HEK293T (cell line): ENCODE results near the gene SYS1.

ENCODE experiments used
- CTCF ChIA-PET: fragments of 350-600 bp; formaldehyde crosslinking; extraction: SDS; loops from one replicate; lab custom pipeline; 2021; ENCODE audit warnings: antibody characterized with exemption, inconsistent platforms; lab: Yijun Ruan, JAX
- POLR2A ChIA-PET: fragments of 350-600 bp; formaldehyde crosslinking; extraction: SDS; loops from one replicate; lab custom pipeline; 2020; ENCODE audit warnings: antibody characterized with exemption, inconsistent platforms; lab: Yijun Ruan, JAX
- DNase-seq: peaks from one replicate; pipeline ENCODE4 v3.0.0; 2012; ENCODE audit warnings: mixed read lengths; ENCODE audit errors: extremely low spot score
- ARNT ChIP-seq: fragments of 450-650 bp; IDR thresholded peaks from 2 replicates; pipeline ENCODE4 v1.6.1; 2017; ENCODE audit warnings: mild to moderate bottlenecking
- BHLHE40 ChIP-seq: fragments of 450-650 bp; IDR thresholded peaks from 2 replicates; pipeline ENCODE4 v1.6.1; 2016; ENCODE audit warnings: mild to moderate bottlenecking, moderate library complexity, borderline replicate concordance
- CTBP1 ChIP-seq: fragments of 450-650 bp; IDR thresholded peaks from 2 replicates; pipeline ENCODE4 v1.6.1; 2016; ENCODE audit warnings: borderline replicate concordance
- ELF4 ChIP-seq: fragments of 450-650 bp; IDR thresholded peaks from 2 replicates; pipeline ENCODE4 v1.6.1; 2017; ENCODE audit warnings: antibody characterized with exemption
- FOXA1 ChIP-seq: fragments of 450-650 bp; IDR thresholded peaks from 2 replicates; pipeline ENCODE4 v1.6.1; 2016; ENCODE audit warnings: mild to moderate bottlenecking
- FOXK2 ChIP-seq: fragments of 450-650 bp; IDR thresholded peaks from 2 replicates; pipeline ENCODE4 v1.6.1; 2016; ENCODE audit warnings: mild to moderate bottlenecking
- FOXM1 ChIP-seq: fragments of 450-650 bp; IDR thresholded peaks from 2 replicates; pipeline ENCODE4 v1.6.1; 2017; ENCODE audit warnings: mild to moderate bottlenecking, borderline replicate concordance
- HDGF ChIP-seq: fragments of 450-650 bp; IDR thresholded peaks from 2 replicates; pipeline ENCODE4 v1.6.1; 2017; ENCODE audit warnings: antibody characterized with exemption, borderline replicate concordance
- L3MBTL2 ChIP-seq: fragments of 450-650 bp; conservative IDR thresholded peaks from 2 replicates; pipeline ENCODE4 v1.6.1; 2016; ENCODE audit warnings: mild to moderate bottlenecking
- LEF1 ChIP-seq: fragments of 450-650 bp; IDR thresholded peaks from 2 replicates; pipeline ENCODE4 v1.6.1; 2017; ENCODE audit warnings: mild to moderate bottlenecking, borderline replicate concordance
- NFRKB ChIP-seq: fragments of 450-650 bp; IDR thresholded peaks from 2 replicates; pipeline ENCODE4 v1.6.1; 2016; ENCODE audit warnings: mild to moderate bottlenecking, moderate library complexity
- SP1 ChIP-seq: fragments of 450-650 bp; IDR thresholded peaks from 2 replicates; pipeline ENCODE4 v1.6.1; 2017
- SUZ12 ChIP-seq: fragments of 450-650 bp; IDR thresholded peaks from 2 replicates; pipeline ENCODE4 v1.6.1; 2016; ENCODE audit warnings: mild to moderate bottlenecking
- TARDBP ChIP-seq: fragments of 450-650 bp; IDR thresholded peaks from 2 replicates; pipeline ENCODE4 v1.6.1; 2016
- ZNF384 ChIP-seq: fragments of 450-650 bp; IDR thresholded peaks from 2 replicates; pipeline ENCODE4 v1.6.1; 2016
- TF ChIP-seq, protein P1 (sequence below): fragments of 450-650 bp; IDR thresholded peaks from 2 replicates; pipeline ENCODE4 v1.6.1; 2016

SYS1 gene

DNA sequence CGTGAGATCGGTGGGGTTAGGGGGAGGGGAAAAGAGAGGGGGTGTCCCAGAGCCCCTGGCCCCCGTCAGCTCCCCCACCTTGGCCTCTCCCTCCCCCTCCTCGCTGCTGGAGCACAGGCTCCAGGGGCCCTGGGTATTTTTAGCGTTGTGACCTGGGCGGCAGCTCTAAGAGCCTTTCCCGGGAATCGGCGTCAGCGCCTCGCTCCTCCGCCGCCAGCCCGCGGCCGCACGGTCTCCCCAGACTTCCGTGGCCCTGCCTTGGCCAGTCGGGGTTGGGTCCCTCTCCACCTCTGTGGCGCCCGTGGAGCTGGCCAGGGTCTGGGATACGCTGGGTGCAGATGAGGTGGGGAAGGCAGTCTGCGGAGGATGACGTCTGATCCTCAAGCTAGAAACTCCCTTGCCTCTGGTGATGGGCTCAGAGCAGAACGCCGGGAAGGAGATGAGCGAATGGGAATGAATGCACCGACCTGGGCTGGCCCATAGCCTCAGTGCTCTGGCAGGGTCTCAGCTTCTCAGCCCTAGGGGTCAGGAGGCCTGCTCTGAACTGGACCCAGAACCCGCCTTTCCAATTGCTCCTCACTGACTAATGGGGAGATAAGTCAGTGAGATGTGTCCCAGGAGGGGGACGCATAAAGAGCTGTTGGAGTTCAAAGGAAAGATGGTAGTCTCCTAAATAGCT is 44.2 kb downstream of the SYS1 start:
- ChIA-PET CTCF (interaction anchor here (0.6 to 1.6 kb wide), 3 partner anchors 30 to 113 kb away, joined by 3 to 6 read pairs (median 3); no protein-coding TSS in a partner anchor), POLR2A (interaction anchor here (0.7 to 3.5 kb wide), 12 partner anchors 9 to 474 kb away, joined by 3 to 43 read pairs (median 4); partner anchors contain the start of genes PIGT, SYS1 and ZSWIM1)
- TF ChIP-seq NFRKB (no peak), CTBP1 (no peak), LEF1 (no peak), ARNT (no peak), L3MBTL2 (no peak), SUZ12 (no peak), FOXK2 (no peak), TARDBP (no peak), FOXM1 (no peak), SP1 (no peak)
- DNase-seq = peak; percentile 17

DNA sequence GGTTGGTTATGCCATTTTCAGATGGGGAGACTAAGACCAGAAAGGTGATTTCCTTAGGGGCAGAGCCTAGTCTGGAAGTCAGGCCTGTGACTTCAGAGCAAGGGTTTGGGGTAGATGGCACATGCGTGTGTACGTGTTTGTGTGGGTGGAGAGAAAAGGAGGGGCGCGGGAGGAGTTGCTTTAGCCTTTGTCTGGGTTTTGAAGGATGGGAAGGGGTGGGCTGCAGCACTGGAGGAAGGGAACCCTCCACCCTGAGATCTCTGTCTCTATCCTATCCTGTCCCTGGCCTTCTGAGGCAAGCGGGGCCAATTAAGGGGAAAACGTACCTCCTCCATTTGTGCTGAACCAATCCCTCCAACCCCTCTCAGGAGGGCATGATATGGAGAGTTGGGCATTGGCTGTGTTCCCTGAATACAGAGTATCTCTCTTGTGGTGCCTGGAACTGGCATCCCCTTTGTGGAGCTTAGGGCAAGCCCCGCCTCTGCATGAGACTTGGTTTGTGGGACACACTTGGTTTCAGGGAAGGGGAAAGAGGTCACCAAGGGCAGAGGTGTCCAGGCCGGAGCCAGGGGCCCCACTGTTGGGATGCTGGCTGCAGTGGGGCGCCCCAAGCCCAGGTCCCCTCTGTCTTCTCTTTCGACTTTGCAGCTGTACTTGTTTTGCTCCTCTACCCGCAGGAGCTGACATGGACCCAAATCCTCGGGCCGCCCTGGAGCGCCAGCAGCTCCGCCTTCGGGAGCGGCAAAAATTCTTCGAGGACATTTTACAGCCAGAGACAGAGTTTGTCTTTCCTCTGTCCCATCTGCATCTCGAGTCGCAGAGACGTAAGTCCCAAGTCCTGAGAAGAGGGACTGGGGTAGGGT is 45.1 kb downstream of the SYS1 start, which contains the start of gene DBNDD2:
TSS of gene DBNDD2 (plus strand) at position 507 of the 863 bp plus-strand sequence. CDS start at position 686, 179 bp downstream.
- ChIA-PET CTCF (interaction anchor here (1.2 to 1.6 kb wide), 2 partner anchors 29 to 34 kb away, joined by 3 to 6 read pairs; no protein-coding TSS in a partner anchor), POLR2A (interaction anchor here (0.7 to 3.5 kb wide), 8 partner anchors 8 to 45 kb away, joined by 3 to 43 read pairs (median 4); partner anchors contain the start of genes PIGT and SYS1)
- no peak for DNase-seq
- TF ChIP-seq CTBP1 (no peak), ARNT (no peak), FOXA1 (no peak), HDGF (no peak), FOXK2 (no peak), ZNF384 (no peak), ELF4 (no peak), SP1 (no peak), L3MBTL2 (no peak)

DNA sequence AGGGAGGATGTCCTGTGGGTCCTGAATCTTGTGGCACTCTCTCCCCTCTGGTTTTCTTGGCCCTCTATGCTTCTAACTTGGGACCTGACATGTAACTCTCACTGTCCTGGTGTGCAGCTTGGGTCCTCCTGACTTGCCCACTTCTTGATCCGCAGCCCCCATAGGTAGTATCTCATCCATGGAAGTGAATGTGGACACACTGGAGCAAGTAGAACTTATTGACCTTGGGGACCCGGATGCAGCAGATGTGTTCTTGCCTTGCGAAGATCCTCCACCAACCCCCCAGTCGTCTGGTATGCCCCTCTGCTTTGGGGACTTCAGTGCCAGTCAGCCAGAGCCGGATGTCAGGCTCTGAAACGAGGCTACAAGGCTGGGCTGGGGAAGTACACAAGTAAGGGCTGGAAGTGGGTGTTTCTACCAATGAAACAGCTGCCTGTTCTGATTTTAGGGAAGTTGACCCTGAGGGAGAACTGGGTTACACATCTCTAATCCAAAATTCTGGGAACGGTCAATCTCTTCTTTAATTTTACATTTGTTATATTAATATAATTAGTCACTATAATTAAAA is 45.8 kb downstream of the SYS1 start:
- POLR2A ChIA-PET = interaction anchor here (0.8 to 3.5 kb wide), 2 partner anchors 46 to 83 kb away, joined by 3 to 25 read pairs; partner anchors contain the start of gene SYS1
- TF ChIP-seq L3MBTL2 = no peak
- TF ChIP-seq TARDBP = no peak
- no peak for TF ChIP-seq BHLHE40
- no peak for TF ChIP-seq ELF4
- TF ChIP-seq ZNF384 = no peak
- no peak for TF ChIP-seq CTBP1
- TF ChIP-seq FOXA1 = no peak
- CTCF ChIA-PET = no interaction called here
- DNase-seq = no peak

DNA sequence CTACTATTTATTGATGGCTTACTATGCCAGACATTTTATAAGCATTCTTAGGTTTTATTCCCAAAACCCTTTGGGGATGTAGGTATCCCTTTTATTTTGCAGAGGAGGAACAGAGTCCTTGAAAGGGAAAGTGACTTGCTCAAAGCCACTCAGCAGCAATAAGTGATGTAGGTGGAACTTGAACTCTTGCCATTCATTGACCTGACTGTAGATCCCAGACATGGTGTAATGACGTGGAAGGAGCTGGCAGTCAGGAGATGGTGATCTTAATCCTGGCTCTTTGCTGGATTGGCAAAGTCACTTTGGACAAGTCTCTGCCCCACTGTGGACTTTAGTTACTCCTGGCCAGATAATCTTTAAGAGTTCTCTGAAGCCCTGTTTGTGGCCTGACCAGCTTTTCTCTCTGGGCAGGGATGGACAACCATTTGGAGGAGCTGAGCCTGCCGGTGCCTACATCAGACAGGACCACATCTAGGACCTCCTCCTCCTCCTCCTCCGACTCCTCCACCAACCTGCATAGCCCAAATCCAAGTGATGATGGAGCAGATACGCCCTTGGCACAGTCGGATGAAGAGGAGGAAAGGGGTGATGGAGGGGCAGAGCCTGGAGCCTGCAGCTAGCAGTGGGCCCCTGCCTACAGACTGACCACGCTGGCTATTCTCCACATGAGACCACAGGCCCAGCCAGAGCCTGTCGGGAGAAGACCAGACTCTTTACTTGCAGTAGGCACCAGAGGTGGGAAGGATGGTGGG is 46.7 kb downstream of the SYS1 start:
- DNase-seq = no peak
- ChIA-PET CTCF (no interaction called here), POLR2A (interaction anchor here (0.8 kb wide), 1 partner anchor 82 kb away, joined by 3 read pairs; no protein-coding TSS in a partner anchor)
- TF ChIP-seq BHLHE40 (no peak), LEF1 (no peak), TARDBP (no peak), SUZ12 (no peak), FOXA1 (no peak), ELF4 (no peak)

DNA sequence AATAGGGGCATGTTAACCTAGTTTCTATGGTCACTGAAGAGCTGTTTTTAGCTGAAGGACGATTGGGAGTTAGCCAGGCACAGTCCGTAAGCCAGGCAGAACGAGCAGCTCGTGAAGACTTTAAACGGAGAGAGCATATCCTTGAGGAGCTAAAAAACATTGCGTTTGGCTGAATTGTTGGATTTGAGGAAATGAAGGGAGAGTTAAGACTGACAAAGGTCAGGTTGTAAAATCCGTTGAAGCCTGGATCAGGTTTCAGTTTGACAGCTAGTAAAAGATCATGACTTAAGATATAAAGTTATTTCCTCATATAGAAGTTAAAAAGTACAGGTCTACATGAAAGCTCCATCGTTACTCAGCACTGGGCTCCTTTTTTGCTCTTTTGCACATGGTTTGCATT is 47.9 kb downstream of the SYS1 start:
- TF ChIP-seq FOXK2 = no peak
- TF ChIP-seq TARDBP = no peak
- TF ChIP-seq SUZ12 = no peak
- no peak for TF ChIP-seq ZNF384
- no peak for TF ChIP-seq ELF4
- no peak for DNase-seq
- CTCF ChIA-PET = interaction anchor here (0.6 to 1.2 kb wide), 2 partner anchors 35 to 37 kb away, joined by 3 read pairs; no protein-coding TSS in a partner anchor
- POLR2A ChIA-PET = no interaction called here

DNA sequence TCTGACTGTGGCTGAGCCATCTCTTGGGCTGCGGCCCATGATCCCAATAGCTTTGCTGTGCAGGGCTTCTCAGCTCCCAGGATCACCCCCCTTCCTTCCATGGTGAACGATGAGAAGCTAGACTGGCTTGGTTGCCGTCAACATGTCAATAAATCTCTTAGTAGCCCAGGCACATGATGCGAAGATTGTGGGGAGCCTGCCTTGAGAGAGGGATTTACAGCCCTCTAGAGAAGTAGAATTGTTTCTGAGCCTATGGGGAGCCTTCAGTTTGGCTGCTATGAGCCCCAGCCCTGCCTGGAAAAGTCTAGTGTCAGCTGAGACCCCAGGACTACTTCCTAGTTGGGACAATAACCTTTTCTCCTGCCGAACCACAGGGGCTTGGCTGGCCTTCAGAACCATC is 49.7 kb downstream of the SYS1 start:
- ChIA-PET POLR2A (no interaction called here), CTCF (no interaction called here)
- no peak for DNase-seq
- TF ChIP-seq SP1 = no peak
- no peak for TF ChIP-seq LEF1
- TF ChIP-seq CTBP1 = no peak
- no peak for TF ChIP-seq ZNF384
- no peak for TF ChIP-seq TARDBP
- no peak for TF ChIP-seq ELF4
- TF ChIP-seq, protein P1, sequence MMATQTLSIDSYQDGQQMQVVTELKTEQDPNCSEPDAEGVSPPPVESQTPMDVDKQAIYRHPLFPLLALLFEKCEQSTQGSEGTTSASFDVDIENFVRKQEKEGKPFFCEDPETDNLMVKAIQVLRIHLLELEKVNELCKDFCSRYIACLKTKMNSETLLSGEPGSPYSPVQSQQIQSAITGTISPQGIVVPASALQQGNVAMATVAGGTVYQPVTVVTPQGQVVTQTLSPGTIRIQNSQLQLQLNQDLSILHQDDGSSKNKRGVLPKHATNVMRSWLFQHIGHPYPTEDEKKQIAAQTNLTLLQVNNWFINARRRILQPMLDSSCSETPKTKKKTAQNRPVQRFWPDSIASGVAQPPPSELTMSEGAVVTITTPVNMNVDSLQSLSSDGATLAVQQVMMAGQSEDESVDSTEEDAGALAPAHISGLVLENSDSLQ = no peak
- TF ChIP-seq L3MBTL2 = no peak
- TF ChIP-seq BHLHE40 = no peak
- TF ChIP-seq NFRKB = no peak
- TF ChIP-seq SUZ12 = no peak
